Gastrocnemius medialis (tissue), 4 donors: Measurements from ENCODE around the gene COL6A3. TPM values are rescaled to one million over a fixed set of nuclear protein-coding genes. Genes with fewer than 3 reads are reported as not detected.

ENCODE experiments used
- ATAC-seq, 2 donors: fragments of 150-250 bp; one replicate each; pipeline ENCODE4 v1.9.1; 2016
- DNase-seq, 2 donors: peaks; one replicate each; pipeline ENCODE4 v3.0.0-alpha.2; 2019
- H3K27ac ChIP-seq, 4 donors: fragments of 200-600 bp; sonication (generic); 1 replicate in 1 of 4; 2 replicates in 3 of 4; pipeline ENCODE4 v1.5.1; 2016 to 2018; ENCODE audit warnings: mild to moderate bottlenecking in 2 of 4, moderate library complexity in 1 of 4
- H3K27me3 ChIP-seq, 3 donors: fragments of 200-600 bp; sonication (generic) in 2 of 3; 1 replicate in 1 of 3; 2 replicates in 2 of 3; pipeline versions ENCODE4 v1.5.1 to v1.6.0; 2016 to 2019; ENCODE audit warnings: mild to moderate bottlenecking in 1 of 3, moderate library complexity in 1 of 3
- H3K36me3 ChIP-seq, 2 donors: fragments of 200-600 bp; sonication (generic) in 1 of 2; one replicate each; pipeline ENCODE4 v1.5.1; 2017 to 2018
- H3K4me1 ChIP-seq, 2 donors: fragments of 200-600 bp; sonication (generic) in 1 of 2; one replicate each; pipeline ENCODE4 v1.5.1; 2016 to 2017; ENCODE audit warnings: mild to moderate bottlenecking in 2 of 2
- H3K4me3 ChIP-seq, 4 donors: fragments of 200-600 bp; sonication (generic) in 3 of 4; 1 replicate in 1 of 4; 2 replicates in 3 of 4; pipeline ENCODE4 v1.5.1; 2016 to 2019; ENCODE audit warnings: mild to moderate bottlenecking in 2 of 4
- H3K9me3 ChIP-seq, 3 donors: fragments of 200-600 bp; sonication (generic) in 2 of 3; 1 replicate in 1 of 3; 2 replicates in 2 of 3; pipeline ENCODE4 v1.5.1; 2016 to 2019
- POLR2A ChIP-seq, 2 donors: fragments of 450-650 bp; IDR thresholded peaks; one replicate each; pipeline ENCODE4 v1.6.1; 2017; ENCODE audit warnings: antibody characterized with exemption in 2 of 2, mild to moderate bottlenecking in 2 of 2, moderate library complexity in 2 of 2
- in situ Hi-C, 4 donors: fragments of 200-750 bp; cut with MboI; loops; one replicate each; pipeline versions ENCODE4 v1.15.0 to v1.8.0; 2017; ENCODE audit warnings: low sequenced_read_pairs in 4 of 4
- intact Hi-C: fragments of 100-400 bp; cut with DNase I; formaldehyde crosslinking; loops from one replicate; pipeline ENCODE4 v1.15.1; 2023; ENCODE audit warnings: low total_unique reads
- total RNA-seq, 4 donors: library from RNA; depleted of rRNA; stranded (reverse); fragments of >200 nt; gene quantifications; one replicate each; pipeline versions ENCODE4 v1.1.0 to v1.2.3, GENCODE V29; 2016
- TF ChIP-seq, protein P1 (sequence below), 5 experiments: fragments of 450-650 bp in 3 of 5; fragments of 200-600 bp in 2 of 5; sonication (generic) in 2 of 5; IDR thresholded peaks in 4 of 5; conservative IDR thresholded peaks in 1 of 5; 1 replicate in 4 of 5; 2 replicates in 1 of 5; pipeline ENCODE4 v1.5.1; 2016 to 2019; ENCODE audit warnings: antibody characterized with exemption in 5 of 5, mild to moderate bottlenecking in 3 of 5, moderate library complexity in 3 of 5

COL6A3 gene
- total RNA-seq, 4 donors from 2014 or later: 45.3 to 150 (median 108) TPM

- intact Hi-C loops: loop anchor here (1.0 to 10.0 kb wide), 3 partner anchors 24 to 1026 kb away; partner anchors contain the start of gene ASB18
- ATAC-seq (peak; percentile 90 to 93), DNase-seq (peak; percentile 94 to 96)
- H3K4me3 ChIP-seq: peak overlapping the region in 2 of 4 donors; percentile 8 to 23
- peaks cover 23 to 27% of the 10 kb centered on the region in 2 donors for H3K4me1 ChIP-seq
- no peaks in the 10 kb centered on the region for H3K27me3 ChIP-seq
- in situ Hi-C loops: loop anchor here in 1 of 4 donors (10.0 kb wide), 1 partner anchor 196 kb away; no protein-coding TSS in a partner anchor
- H3K36me3 ChIP-seq: no peaks in the 10 kb centered on the region
- H3K9me3 ChIP-seq: no peaks in the 10 kb centered on the region
- H3K27ac ChIP-seq: peak overlapping the region; percentile 77 to 85 (median 80)
- peak in 1 of 2 donors; percentile 34 for TF ChIP-seq POLR2A (IDR thresholded peaks at IDR 0.05)
- TF ChIP-seq, protein P1, sequence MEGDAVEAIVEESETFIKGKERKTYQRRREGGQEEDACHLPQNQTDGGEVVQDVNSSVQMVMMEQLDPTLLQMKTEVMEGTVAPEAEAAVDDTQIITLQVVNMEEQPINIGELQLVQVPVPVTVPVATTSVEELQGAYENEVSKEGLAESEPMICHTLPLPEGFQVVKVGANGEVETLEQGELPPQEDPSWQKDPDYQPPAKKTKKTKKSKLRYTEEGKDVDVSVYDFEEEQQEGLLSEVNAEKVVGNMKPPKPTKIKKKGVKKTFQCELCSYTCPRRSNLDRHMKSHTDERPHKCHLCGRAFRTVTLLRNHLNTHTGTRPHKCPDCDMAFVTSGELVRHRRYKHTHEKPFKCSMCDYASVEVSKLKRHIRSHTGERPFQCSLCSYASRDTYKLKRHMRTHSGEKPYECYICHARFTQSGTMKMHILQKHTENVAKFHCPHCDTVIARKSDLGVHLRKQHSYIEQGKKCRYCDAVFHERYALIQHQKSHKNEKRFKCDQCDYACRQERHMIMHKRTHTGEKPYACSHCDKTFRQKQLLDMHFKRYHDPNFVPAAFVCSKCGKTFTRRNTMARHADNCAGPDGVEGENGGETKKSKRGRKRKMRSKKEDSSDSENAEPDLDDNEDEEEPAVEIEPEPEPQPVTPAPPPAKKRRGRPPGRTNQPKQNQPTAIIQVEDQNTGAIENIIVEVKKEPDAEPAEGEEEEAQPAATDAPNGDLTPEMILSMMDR (IDR thresholded peaks at IDR 0.05 in 4 of 5, conservative IDR thresholded peaks at IDR 0.05 in 1 of 5): no peak
Observed at GRCh38 chr2:237291138-237291792, 122.7 kb downstream of the COL6A3 start.

- peak overlapping the region; percentile 77 to 85 (median 80) for H3K27ac ChIP-seq
- in situ Hi-C loops: loop anchor here in 1 of 4 donors (10.0 kb wide), 1 partner anchor 195 kb away; no protein-coding TSS in a partner anchor
- peaks cover 22 to 27% of the 10 kb centered on the region in 2 donors for H3K4me1 ChIP-seq
- no peaks in the 10 kb centered on the region for H3K9me3 ChIP-seq
- no peaks in the 10 kb centered on the region for H3K27me3 ChIP-seq
- intact Hi-C loops: loop anchor here (2.0 to 10.0 kb wide), 2 partner anchors 113 to 1025 kb away; partner anchors contain the start of gene ASB18
- ATAC-seq (peak; percentile 68 to 84), DNase-seq (peak; percentile 87 to 91)
- H3K4me3 ChIP-seq: no peak overlapping the region
- TF ChIP-seq, protein P1 (IDR thresholded peaks at IDR 0.05 in 4 of 5, conservative IDR thresholded peaks at IDR 0.05 in 1 of 5): no peak
- TF ChIP-seq POLR2A (IDR thresholded peaks at IDR 0.05): no peak
- no peaks in the 10 kb centered on the region for H3K36me3 ChIP-seq
Observed at GRCh38 chr2:237290261-237290660, 123.7 kb downstream of the COL6A3 start.

- intact Hi-C loops: no loop called here
- in situ Hi-C loops: no loop called here
- no peak for DNase-seq
- Histone ChIP-seq H3K4me3 (no peak overlapping the region), H3K36me3 (no peaks in the 10 kb centered on the region), H3K27me3 (no peaks in the 10 kb centered on the region), H3K27ac (peak overlapping the region in 3 of 4 donors; percentile 77 to 85 (median 82)), H3K4me1 (peaks cover 22 to 27% of the 10 kb centered on the region in 2 donors), H3K9me3 (no peaks in the 10 kb centered on the region)
- no peak for ATAC-seq
- TF ChIP-seq, protein P1 (IDR thresholded peaks at IDR 0.05 in 4 of 5, conservative IDR thresholded peaks at IDR 0.05 in 1 of 5): no peak
- TF ChIP-seq POLR2A (IDR thresholded peaks at IDR 0.05): no peak
Observed at GRCh38 chr2:237289139-237289538, 124.8 kb downstream of the COL6A3 start.

GRCh38 chr2:237287872-237288271, 126.1 kb downstream of the COL6A3 start:
- Histone ChIP-seq H3K36me3 (no peaks in the 10 kb centered on the region), H3K4me3 (no peak overlapping the region), H3K27me3 (no peaks in the 10 kb centered on the region), H3K27ac (no peak overlapping the region), H3K9me3 (no peaks in the 10 kb centered on the region), H3K4me1 (peaks cover 22 to 27% of the 10 kb centered on the region in 2 donors)
- ATAC-seq (no peak), DNase-seq (no peak)
- TF ChIP-seq, protein P1 (IDR thresholded peaks at IDR 0.05 in 4 of 5, conservative IDR thresholded peaks at IDR 0.05 in 1 of 5): no peak
- no peak for TF ChIP-seq POLR2A (IDR thresholded peaks at IDR 0.05)
- in situ Hi-C loops: no loop called here
- intact Hi-C loops: no loop called here
